IMR-90 (cell line): Measurements from ENCODE around the gene TMEM263. TPM values are rescaled to one million over a fixed set of nuclear protein-coding genes. Genes with fewer than 3 reads are reported as not detected.

Source experiments
- ATAC-seq: fragments of 200-7000 bp; cut with Tn5 transposase; 2 replicates; pipeline ENCODE4 v1.9.1; 2020; ENCODE audit warnings: low read depth, mild to moderate bottlenecking, moderate library complexity
- BruUV-seq: library from RNA; stranded (reverse); fragments of 400-500 nt; replicated peaks from 2 replicates; lab custom pipeline; 2021; lab: Mats Ljungman, UMichigan
- CTCF ChIA-PET: fragments of 300-600 bp; formaldehyde crosslinking; extraction: SDS; loops from one replicate; lab custom pipeline; 2021; ENCODE audit warnings: antibody characterized with exemption; lab: Yijun Ruan, JAX
- POLR2A ChIA-PET: fragments of 300-600 bp; sonication (Branson Sonifier 250); formaldehyde crosslinking; loops from one replicate; lab custom pipeline; 2022; ENCODE audit warnings: antibody characterized with exemption; ENCODE audit not compliant: unreplicated experiment; lab: Charles Lee
- DNase-seq: peaks from one replicate; pipeline ENCODE4 v3.0.0; 2013
- H2AFZ ChIP-seq: replicated peaks from 2 replicates; pipeline ENCODE3; 2013; ENCODE audit warnings: low read length, mild to moderate bottlenecking; ENCODE audit not compliant: poor library complexity
- H2AK5ac ChIP-seq: 2 replicates; pipeline ENCODE4 v1.6.1; 2013; ENCODE audit warnings: low read depth, low read length, inconsistent platforms
- H2AK9ac ChIP-seq: replicated peaks from 2 replicates; pipeline ENCODE3; 2013; ENCODE audit warnings: mild to moderate bottlenecking, low read depth, low read length, moderate library complexity; ENCODE audit not compliant: poor library complexity
- H2BK120ac ChIP-seq: 2 replicates; pipeline ENCODE4 v1.6.1; 2013; ENCODE audit warnings: low read depth, low read length, inconsistent platforms
- H2BK15ac ChIP-seq: 3 replicates; pipeline ENCODE4 v1.6.1; 2013; ENCODE audit warnings: low read depth, low read length, inconsistent platforms
- H2BK20ac ChIP-seq: 2 replicates; pipeline ENCODE4 v1.6.1; 2013; ENCODE audit warnings: low read depth, mild to moderate bottlenecking, inconsistent platforms, low read length, moderate library complexity
- H2BK5ac ChIP-seq: 2 replicates; pipeline ENCODE4 v1.6.1; 2013; ENCODE audit warnings: mild to moderate bottlenecking, low read depth, low read length, inconsistent platforms; ENCODE audit not compliant: poor library complexity, severe bottlenecking
- H3K14ac ChIP-seq: replicated peaks from 2 replicates; pipeline ENCODE4 v1.6.1; 2013; ENCODE audit warnings: low read depth, low read length, inconsistent platforms
- H3K18ac ChIP-seq: 2 replicates; pipeline ENCODE4 v1.6.1; 2013; ENCODE audit warnings: low read depth, low read length, control low read depth
- H3K23ac ChIP-seq: 2 replicates; pipeline ENCODE4 v1.6.1; 2013; ENCODE audit warnings: low read depth, low read length, inconsistent platforms
- H3K27ac ChIP-seq: 2 replicates; pipeline ENCODE4 v1.5.1; 2013; ENCODE audit warnings: mild to moderate bottlenecking, control low read depth, low read length; ENCODE audit not compliant: insufficient read depth
- H3K27me3 ChIP-seq: 2 replicates; pipeline ENCODE4 v1.6.1; 2013; ENCODE audit warnings: low read length; ENCODE audit not compliant: control insufficient read depth, insufficient read depth
- H3K36me3 ChIP-seq: 2 replicates; pipeline ENCODE4 v1.6.1; 2013; ENCODE audit warnings: low read length, mixed read lengths; ENCODE audit not compliant: control insufficient read depth, insufficient read depth
- H3K4ac ChIP-seq: 2 replicates; pipeline ENCODE4 v1.6.1; 2013; ENCODE audit warnings: low read depth, low read length, inconsistent platforms
- H3K4me1 ChIP-seq: 2 replicates; pipeline ENCODE4 v1.6.1; 2013; ENCODE audit warnings: low read length, mixed read lengths; ENCODE audit not compliant: control insufficient read depth, insufficient read depth
- H3K4me2 ChIP-seq: 2 replicates; pipeline ENCODE4 v1.6.1; 2013; ENCODE audit warnings: low read depth, mild to moderate bottlenecking, control low read depth, low read length, moderate library complexity
- H3K4me3 ChIP-seq: 2 replicates; pipeline ENCODE4 v1.5.1; 2013; ENCODE audit warnings: low read depth, mild to moderate bottlenecking, control low read depth, low read length, moderate library complexity; ENCODE audit not compliant: insufficient read depth
- H3K56ac ChIP-seq: 2 replicates; pipeline ENCODE4 v1.6.1; 2013; ENCODE audit warnings: low read length, inconsistent platforms; ENCODE audit not compliant: insufficient read depth; ENCODE audit errors: extremely low read depth
- H3K79me1 ChIP-seq, 2 experiments: 2 replicates each; pipeline ENCODE4 v1.6.1; 2013; ENCODE audit warnings: low read length in 2 of 2, inconsistent platforms in 1 of 2, low read depth in 1 of 2
- H3K9ac ChIP-seq: 2 replicates; pipeline ENCODE4 v1.6.1; 2013; ENCODE audit warnings: low read depth, low read length, control low read depth
- H3K9me1 ChIP-seq: 2 replicates; pipeline ENCODE4 v1.6.1; 2013; ENCODE audit warnings: low read length, inconsistent platforms; ENCODE audit not compliant: insufficient read depth
- H3K9me3 ChIP-seq: 2 replicates; pipeline ENCODE4 v1.6.1; 2013; ENCODE audit warnings: low read length; ENCODE audit not compliant: control insufficient read depth, insufficient read depth
- H4K20me1 ChIP-seq: 2 replicates; pipeline ENCODE4 v1.6.1; 2013; ENCODE audit warnings: low read length, inconsistent platforms; ENCODE audit not compliant: insufficient read depth
- H4K5ac ChIP-seq: 2 replicates; pipeline ENCODE4 v1.6.1; 2013; ENCODE audit warnings: mild to moderate bottlenecking, low read depth, low read length, control low read depth
- H4K8ac ChIP-seq, 2 experiments: 2 replicates each; pipeline ENCODE4 v1.6.1; 2013; ENCODE audit warnings: low read depth in 2 of 2, low read length in 2 of 2, control low read depth in 1 of 2, inconsistent platforms in 1 of 2
- H4K91ac ChIP-seq: 2 replicates; pipeline ENCODE4 v1.6.1; 2013; ENCODE audit warnings: low read depth, low read length, inconsistent platforms; ENCODE audit not compliant: insufficient read depth
- BHLHE40 ChIP-seq: fragments of 150-350 bp; IDR thresholded peaks from 2 replicates; pipeline ENCODE4 v1.6.1; 2016; ENCODE audit warnings: mild to moderate bottlenecking, low read depth, low read length
- CHD1 ChIP-seq: IDR thresholded peaks from 2 replicates; pipeline ENCODE4 v1.6.1; 2012; ENCODE audit warnings: low read depth, low read length, improper control_type of control experiment
- MXI1 ChIP-seq: IDR thresholded peaks from 2 replicates; pipeline ENCODE4 v1.6.1; 2012; ENCODE audit warnings: low read depth, mild to moderate bottlenecking, low read length, moderate library complexity, borderline replicate concordance
- POLR2A ChIP-seq: IDR thresholded peaks from 2 replicates; pipeline ENCODE4 v1.6.1; 2012; ENCODE audit warnings: mild to moderate bottlenecking, low read depth, low read length
- RCOR1 ChIP-seq: IDR thresholded peaks from 2 replicates; pipeline ENCODE4 v1.6.1; 2012; ENCODE audit warnings: mild to moderate bottlenecking, low read length, improper control_type of control experiment; ENCODE audit not compliant: insufficient replicate concordance
- WGBS, 2 experiments: methylation state at CpG; one replicate each; pipeline versions ENCODE4 v1.1.5 to v1.1.7; 2013; ENCODE audit warnings: missing lambda C conversion rate in 2 of 2; ENCODE audit not compliant: insufficient read length in 1 of 2; ENCODE audit errors: extremely low coverage in 2 of 2; 5-methylcytosine and 5-hydroxymethylcytosine counted together
- dilution Hi-C: fragments of 300-500 bp; cut with HindIII; formaldehyde crosslinking; loops from one replicate; pipeline ENCODE4 v1.14.3; 2018; ENCODE audit warnings: low sequenced_read_pairs; ENCODE audit not compliant: unreplicated experiment
- in situ Hi-C: fragments of 300-500 bp; cut with MboI; formaldehyde crosslinking; loops from 3 replicates; pipeline ENCODE4 v1.14.3; 2019; ENCODE audit warnings: low sequenced_read_pairs, inconsistent platforms, mixed read lengths
- intact Hi-C: fragments of 100-400 bp; cut with micrococcal nuclease; formaldehyde crosslinking; loops from 2 replicates; pipeline ENCODE4 v1.10.0; 2022
- polyA plus RNA-seq, 3 experiments: library from polyadenylated mRNA; depleted of rRNA; stranded (reverse); fragments of >200 nt; gene quantifications; 2 replicates each; pipeline ENCODE4 v1.2.3, GENCODE V29; 2012; ENCODE audit warnings: low replicate concordance in 1 of 3
- total RNA-seq: library from RNA; depleted of rRNA; stranded (reverse); fragments of >200 nt; gene quantifications from 2 replicates; pipeline ENCODE4 v1.2.3, GENCODE V29; 2012

Gene TMEM263
- total and polyA plus RNA-seq, 2 of the 4 experiments (the other 2 are of a cell fraction): 47.9 to 99.7 TPM

GRCh38 chr12:106978035-106978800 is 22.5 kb downstream of the TMEM263 start:
- Histone ChIP-seq H4K8ac (no peak overlapping the region), H3K9me1 (peaks cover 14% of the 10 kb centered on the region), H3K4me2 (no peak overlapping the region), H3K9ac (no peak overlapping the region), H4K91ac (no peak overlapping the region), H3K18ac (no peak overlapping the region), H2BK120ac (no peak overlapping the region), H3K27me3 (no peaks in the 10 kb centered on the region), H2AFZ (no peak overlapping the region), H3K4me3 (no peak overlapping the region), H2AK5ac (no peak overlapping the region), H4K5ac (no peak overlapping the region), H3K4ac (no peak overlapping the region), H3K79me1 (peaks cover 3 to 37% of the 10 kb centered on the region in 2 experiments; a peak in 3 of 4 replicates), H2AK9ac (no peak overlapping the region), H3K14ac (no peak overlapping the region), H3K4me1 (peaks cover 4% of the 10 kb centered on the region), H2BK15ac (no peak overlapping the region), H3K27ac (no peak overlapping the region), H3K56ac (no peak overlapping the region), H3K36me3 (peaks cover 5% of the 10 kb centered on the region; the same call in 1 of the 2 replicates), H3K23ac (no peak overlapping the region), H4K20me1 (peaks cover 36% of the 10 kb centered on the region), H3K9me3 (no peaks in the 10 kb centered on the region), H2BK20ac (no peak overlapping the region), H2BK5ac (no peak overlapping the region)
- ATAC-seq (no peak), DNase-seq (no peak)
- in situ Hi-C loops (no loop called here), dilution Hi-C loops (no loop called here), intact Hi-C loops (no loop called here)
- ChIA-PET POLR2A (no interaction called here), CTCF (interaction anchor here (0.6 kb wide), 1 partner anchor 9 kb away, joined by 5 read pairs; no protein-coding TSS in a partner anchor)
- WGBS, 2 experiments: 33% methylated on average over 1 of the region's 9 CpGs; no CpG with 5 or more reads in 1 of the 2 experiments
- no TSS peak for BruUV-seq
- TF ChIP-seq RCOR1 (no peak), CHD1 (no peak), MXI1 (no peak), BHLHE40 (no peak), POLR2A (no peak)
